LNCaP clone FGC (cell line): ENCODE measurements around the gene THOC6.

Experiments used
- DNase-seq: peaks from one replicate; pipeline ENCODE4 v3.0.0-alpha.2; 2011; ENCODE audit warnings: low read depth
- H3K4me3 ChIP-seq: 2 replicates; pipeline ENCODE4 v1.5.1; 2011; ENCODE audit warnings: mild to moderate bottlenecking, low read depth, low read length, control low read depth
- CTCF ChIP-seq: IDR thresholded peaks from 2 replicates; pipeline ENCODE4 v1.5.1; 2012; ENCODE audit warnings: mild to moderate bottlenecking; ENCODE audit not compliant: control insufficient read depth, insufficient read depth; ENCODE audit errors: extremely low read depth

The THOC6 gene

GRCh38 chr16:3044708-3045107, 20.9 kb downstream of the THOC6 start:
- DNase-seq = no peak
- TF ChIP-seq CTCF = no peak
- no peak overlapping the region for H3K4me3 ChIP-seq

GRCh38 chr16:3045758-3046640, 22.2 kb downstream of the THOC6 start, which contains the start of gene MMP25:
Gene MMP25, plus strand, starts transcription at chr16:3046561. Its CDS starts 357 bp downstream, at chr16:3046918.
- peak within 1 kb of the TSS; percentile 48 for H3K4me3 ChIP-seq
- DNase-seq = no peak
- TF ChIP-seq CTCF = no peak

DNA sequence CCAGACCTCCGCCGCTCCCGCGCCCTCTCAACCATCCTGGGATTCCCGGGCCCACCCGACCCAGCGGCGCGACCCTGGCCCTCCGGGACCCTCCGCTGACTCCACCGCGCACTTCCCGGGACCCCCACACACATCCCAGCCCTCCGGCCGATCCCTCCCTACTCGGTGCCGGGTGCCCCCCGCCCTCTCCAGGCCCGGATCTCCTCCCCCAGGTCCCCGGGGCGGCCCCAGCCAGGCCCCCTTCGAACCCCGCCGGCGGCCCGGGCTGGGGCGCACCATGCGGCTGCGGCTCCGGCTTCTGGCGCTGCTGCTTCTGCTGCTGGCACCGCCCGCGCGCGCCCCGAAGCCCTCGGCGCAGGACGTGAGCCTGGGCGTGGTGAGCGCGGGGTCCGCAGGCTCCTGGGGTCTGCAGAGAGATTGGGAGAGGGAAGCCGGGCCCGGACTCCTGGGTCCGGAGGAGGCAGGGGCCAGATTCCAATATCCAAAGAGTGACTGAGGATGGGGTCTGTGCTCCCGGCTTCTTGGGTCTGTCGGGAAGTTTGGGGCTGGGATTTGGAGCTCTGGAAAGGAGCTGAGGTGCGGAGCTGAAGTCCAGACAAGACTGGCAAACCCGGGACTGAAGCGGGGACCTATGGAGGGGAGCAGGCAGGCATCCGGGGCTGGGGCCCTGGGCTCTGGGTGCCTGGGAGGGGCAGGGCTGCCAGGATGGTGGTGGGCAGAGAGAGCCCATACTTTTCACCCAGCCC, 23.0 kb downstream of the THOC6 start:
- no peak overlapping the region for H3K4me3 ChIP-seq
- no peak for TF ChIP-seq CTCF

GRCh38 chr16:3047387-3047720, 23.5 kb downstream of the THOC6 start:
- no peak for DNase-seq
- H3K4me3 ChIP-seq = no peak overlapping the region
- TF ChIP-seq CTCF = no peak

More for the DNA sequence above, 23.0 kb downstream of the THOC6 start:
- no peak for DNase-seq

GRCh38 chr16:3049921-3050481, 26.2 kb downstream of the THOC6 start:
- DNase-seq = no peak

GRCh38 chr16:3050487-3050886, 26.7 kb downstream of the THOC6 start:
- no peak for TF ChIP-seq CTCF
- H3K4me3 ChIP-seq = no peak overlapping the region
- no peak for DNase-seq

More at GRCh38 chr16:3049921-3050481, 26.2 kb downstream of the THOC6 start:
- no peak for TF ChIP-seq CTCF
- H3K4me3 ChIP-seq = no peak overlapping the region
